MM.1S (cell line): ENCODE data around the gene CHPT1.

Experiments used
- DNase-seq: peaks from one replicate; pipeline ENCODE4 v3.0.0-alpha.2; 2015
- H2AFZ ChIP-seq: fragments of 300-600 bp; sonication (generic); 2 replicates; pipeline ENCODE4 v1.6.0; 2016; ENCODE audit warnings: antibody characterized with exemption, low read length
- H3F3A ChIP-seq: fragments of 300-600 bp; sonication (generic); 2 replicates; pipeline ENCODE4 v1.6.1; 2016; ENCODE audit warnings: mild to moderate bottlenecking, antibody characterized with exemption, low read length, moderate library complexity, mixed read lengths; ENCODE audit not compliant: insufficient read depth
- H3K27ac ChIP-seq: fragments of 300-600 bp; sonication (generic); 2 replicates; pipeline ENCODE4 v1.5.1; 2016; ENCODE audit warnings: mild to moderate bottlenecking, low read length
- H3K27me3 ChIP-seq: fragments of 300-600 bp; sonication (generic); replicated peaks from 2 replicates; pipeline ENCODE4 v1.6.0; 2016; ENCODE audit warnings: low read length; ENCODE audit not compliant: insufficient read depth
- H3K36me3 ChIP-seq: fragments of 300-600 bp; sonication (generic); replicated peaks from 2 replicates; pipeline ENCODE4 v1.6.1; 2016; ENCODE audit warnings: mild to moderate bottlenecking, low read length, mixed read lengths; ENCODE audit not compliant: insufficient read depth
- H3K4me1 ChIP-seq: fragments of 300-600 bp; sonication (generic); 2 replicates; pipeline ENCODE4 v1.6.1; 2016; ENCODE audit warnings: low read length, mixed read lengths
- H3K4me2 ChIP-seq: fragments of 300-600 bp; sonication (generic); 2 replicates; pipeline ENCODE4 v1.6.0; 2016; ENCODE audit warnings: low read depth, low read length
- H3K4me3 ChIP-seq: fragments of 300-600 bp; sonication (generic); 2 replicates; pipeline ENCODE4 v1.5.1; 2016; ENCODE audit warnings: low read length, mixed read lengths
- H3K79me2 ChIP-seq: fragments of 300-600 bp; sonication (generic); 2 replicates; pipeline ENCODE4 v1.6.1; 2016; ENCODE audit warnings: mixed run types, low read length, mixed read lengths
- H3K9ac ChIP-seq: fragments of 300-600 bp; sonication (generic); 2 replicates; pipeline ENCODE4 v1.6.1; 2016; ENCODE audit warnings: low read length, mixed read lengths
- H3K9me2 ChIP-seq: fragments of 300-600 bp; sonication (generic); replicated peaks from 2 replicates; pipeline ENCODE4 v1.6.1; 2016; ENCODE audit warnings: mild to moderate bottlenecking, low read length, mixed read lengths; ENCODE audit not compliant: insufficient read depth
- H3K9me3 ChIP-seq: fragments of 300-600 bp; sonication (generic); replicated peaks from 2 replicates; pipeline ENCODE4 v1.6.1; 2016; ENCODE audit warnings: mild to moderate bottlenecking, low read length, mixed read lengths; ENCODE audit not compliant: insufficient read depth
- H4K20me1 ChIP-seq: fragments of 300-600 bp; sonication (generic); 2 replicates; pipeline ENCODE4 v1.6.1; 2016; ENCODE audit warnings: mild to moderate bottlenecking, low read length, moderate library complexity, mixed read lengths; ENCODE audit not compliant: insufficient read depth
- CTCF ChIP-seq: fragments of 300-600 bp; sonication (generic); IDR thresholded peaks from 2 replicates; pipeline ENCODE4 v1.5.1; 2016; ENCODE audit warnings: antibody characterized with exemption, low read length, mixed read lengths
- EZH2 ChIP-seq: fragments of 300-600 bp; sonication (generic); optimal IDR thresholded peaks from 2 replicates; pipeline ENCODE3; 2017; ENCODE audit warnings: low read depth, mild to moderate bottlenecking, antibody characterized with exemption, low read length, mixed read lengths
- EZH2phosphoT487 ChIP-seq: fragments of 300-600 bp; sonication (generic); IDR thresholded peaks from 2 replicates; pipeline ENCODE4 v1.6.1; 2018; ENCODE audit warnings: antibody characterized with exemption, low read length

CHPT1 gene

GRCh38 chr12:101691503-101692096 lies 5.8 kb upstream of the CHPT1 start:
- Histone ChIP-seq H3K27me3 (no peaks in the 10 kb centered on the region), H3K9ac (no peak overlapping the region), H3F3A (peaks cover 3% of the 10 kb centered on the region), H3K79me2 (no peaks in the 10 kb centered on the region), H2AFZ (no peak overlapping the region), H3K4me2 (no peak overlapping the region), H4K20me1 (no peaks in the 10 kb centered on the region), H3K27ac (no peak overlapping the region), H3K4me3 (no peak overlapping the region), H3K9me2 (no peaks in the 10 kb centered on the region), H3K9me3 (no peaks in the 10 kb centered on the region), H3K36me3 (no peaks in the 10 kb centered on the region), H3K4me1 (peaks cover 5% of the 10 kb centered on the region)
- no peak for DNase-seq
- TF ChIP-seq EZH2, result no peak
- TF ChIP-seq CTCF, result no peak
- no peak for TF ChIP-seq EZH2phosphoT487

- H3K4me3 ChIP-seq, result no peak overlapping the region
- no peaks in the 10 kb centered on the region for H3K27me3 ChIP-seq
- no peak overlapping the region for H2AFZ ChIP-seq
- peaks cover 15% of the 10 kb centered on the region for H3K79me2 ChIP-seq
- H3K27ac ChIP-seq, result no peak overlapping the region
- H3K4me2 ChIP-seq, result no peak overlapping the region
- no peaks in the 10 kb centered on the region for H3K9me3 ChIP-seq
- peaks cover 8% of the 10 kb centered on the region for H3K4me1 ChIP-seq
- H3K9ac ChIP-seq, result no peak overlapping the region
- no peaks in the 10 kb centered on the region for H3K9me2 ChIP-seq
- H3K36me3 ChIP-seq, result no peaks in the 10 kb centered on the region
- no peak for TF ChIP-seq EZH2
- no peak for TF ChIP-seq CTCF
- TF ChIP-seq EZH2phosphoT487, result no peak
- H4K20me1 ChIP-seq, result no peaks in the 10 kb centered on the region
- H3F3A ChIP-seq, result peaks cover 12% of the 10 kb centered on the region
- DNase-seq, result no peak
Measured at GRCh38 chr12:101694297-101694848, 3.1 kb upstream of the CHPT1 start.

- DNase-seq, result no peak
- H3K4me2 ChIP-seq, result no peak overlapping the region
Measured at GRCh38 chr12:101694986-101695385, 2.5 kb upstream of the CHPT1 start.

More at GRCh38 chr12:101694986-101695385, 2.5 kb upstream of the CHPT1 start:
- Histone ChIP-seq H3K27ac (no peak overlapping the region), H4K20me1 (no peaks in the 10 kb centered on the region), H3K9me3 (no peaks in the 10 kb centered on the region), H3K36me3 (no peaks in the 10 kb centered on the region), H3F3A (peaks cover 12% of the 10 kb centered on the region), H3K4me1 (peaks cover 8% of the 10 kb centered on the region), H2AFZ (no peak overlapping the region), H3K27me3 (no peaks in the 10 kb centered on the region), H3K9me2 (no peaks in the 10 kb centered on the region), H3K4me3 (no peak overlapping the region), H3K79me2 (peaks cover 21% of the 10 kb centered on the region), H3K9ac (no peak overlapping the region)
- TF ChIP-seq EZH2 (no peak), CTCF (no peak), EZH2phosphoT487 (no peak)
